Sigmoid colon (tissue), 3 donors: ENCODE results near the gene PGAP3.

Experiments
- CTCF ChIP-seq, 4 experiments: fragments of 450-650 bp in 3 of 4; fragments of 200-600 bp in 1 of 4; IDR thresholded peaks; one replicate each; pipeline ENCODE4 v1.5.1; 2016 to 2019; ENCODE audit warnings: antibody characterized with exemption in 4 of 4, mild to moderate bottlenecking in 3 of 4, moderate library complexity in 2 of 4
- POLR2A ChIP-seq, 2 donors: fragments of 450-650 bp; IDR thresholded peaks; one replicate each; pipeline ENCODE4 v1.6.1; 2016; ENCODE audit warnings: antibody characterized with exemption in 2 of 2, mild to moderate bottlenecking in 2 of 2, moderate library complexity in 2 of 2

GRCh38 chr17:39667262-39667944 is 20.5 kb downstream of the PGAP3 start:
- TF ChIP-seq POLR2A (IDR thresholded peaks at IDR 0.05) (no peak), CTCF (IDR thresholded peaks at IDR 0.05) (no peak)
